ENCODE data around the gene WNT16. TPM values are rescaled to one million over a fixed set of nuclear protein-coding genes. Genes with fewer than 3 reads are reported as not detected.

Gene WNT16
- total RNA-seq, 1 experiment from 2014 or later: 0.39 TPM

- ATAC-seq: no peak
- H3K36me3 ChIP-seq (ENCODE audit: control insufficient read depth, insufficient read depth, low read length): no peaks in the 10 kb centered on the region
- POLR2A ChIA-PET: no interaction called here
- in situ Hi-C loops (cut with HindIII; ENCODE audit: low pct_unique_long_range_greater_than_20kb, low sequenced_read_pairs): no loop called here
- H3K27ac ChIP-seq (ENCODE audit: low read length): no peak overlapping the region
- peaks cover 2% of the 10 kb centered on the region; the same call in 1 of the 2 replicates for H3K27me3 ChIP-seq (ENCODE audit: control insufficient read depth, insufficient read depth, low read length)
- no peaks in the 10 kb centered on the region for H3K9me3 ChIP-seq (ENCODE audit: control insufficient read depth, insufficient read depth, low read depth, low read length)
- BruUV-seq (replicated peaks): no TSS peak
- H3K4me1 ChIP-seq (ENCODE audit: control insufficient read depth, insufficient read depth, low read length): no peaks in the 10 kb centered on the region
- intact Hi-C loops (cut with micrococcal nuclease; ENCODE audit: unreplicated experiment): no loop called here
- no peak overlapping the region for H3K4me3 ChIP-seq (ENCODE audit: low read depth in 2 of 2, low read length in 2 of 2)
- CTCF ChIA-PET: no interaction called here
- TF ChIP-seq SIN3A (IDR thresholded peaks at IDR 0.05; ENCODE audit: borderline replicate concordance, insufficient read depth, low read depth, low read length) (no peak), POLR2AphosphoS5 (IDR thresholded peaks at IDR 0.05; ENCODE audit: low read depth, low read length) (no peak), TCF7L2 (IDR thresholded peaks at IDR 0.05; ENCODE audit: low read depth, low read length) (no peak), CTCF (IDR thresholded peaks at IDR 0.05) (no peak)
- TF ChIP-seq, protein P1, sequence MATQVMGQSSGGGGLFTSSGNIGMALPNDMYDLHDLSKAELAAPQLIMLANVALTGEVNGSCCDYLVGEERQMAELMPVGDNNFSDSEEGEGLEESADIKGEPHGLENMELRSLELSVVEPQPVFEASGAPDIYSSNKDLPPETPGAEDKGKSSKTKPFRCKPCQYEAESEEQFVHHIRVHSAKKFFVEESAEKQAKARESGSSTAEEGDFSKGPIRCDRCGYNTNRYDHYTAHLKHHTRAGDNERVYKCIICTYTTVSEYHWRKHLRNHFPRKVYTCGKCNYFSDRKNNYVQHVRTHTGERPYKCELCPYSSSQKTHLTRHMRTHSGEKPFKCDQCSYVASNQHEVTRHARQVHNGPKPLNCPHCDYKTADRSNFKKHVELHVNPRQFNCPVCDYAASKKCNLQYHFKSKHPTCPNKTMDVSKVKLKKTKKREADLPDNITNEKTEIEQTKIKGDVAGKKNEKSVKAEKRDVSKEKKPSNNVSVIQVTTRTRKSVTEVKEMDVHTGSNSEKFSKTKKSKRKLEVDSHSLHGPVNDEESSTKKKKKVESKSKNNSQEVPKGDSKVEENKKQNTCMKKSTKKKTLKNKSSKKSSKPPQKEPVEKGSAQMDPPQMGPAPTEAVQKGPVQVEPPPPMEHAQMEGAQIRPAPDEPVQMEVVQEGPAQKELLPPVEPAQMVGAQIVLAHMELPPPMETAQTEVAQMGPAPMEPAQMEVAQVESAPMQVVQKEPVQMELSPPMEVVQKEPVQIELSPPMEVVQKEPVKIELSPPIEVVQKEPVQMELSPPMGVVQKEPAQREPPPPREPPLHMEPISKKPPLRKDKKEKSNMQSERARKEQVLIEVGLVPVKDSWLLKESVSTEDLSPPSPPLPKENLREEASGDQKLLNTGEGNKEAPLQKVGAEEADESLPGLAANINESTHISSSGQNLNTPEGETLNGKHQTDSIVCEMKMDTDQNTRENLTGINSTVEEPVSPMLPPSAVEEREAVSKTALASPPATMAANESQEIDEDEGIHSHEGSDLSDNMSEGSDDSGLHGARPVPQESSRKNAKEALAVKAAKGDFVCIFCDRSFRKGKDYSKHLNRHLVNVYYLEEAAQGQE (IDR thresholded peaks at IDR 0.05; ENCODE audit: insufficient read depth in 1 of 2, low read depth in 2 of 2, low read length in 1 of 2): no peak
- no peak for DNase-seq (ENCODE audit: low read depth, low spot score)
Measured at GRCh38 chr7:121282129-121282528, 46.7 kb upstream of the WNT16 start.

DNA sequence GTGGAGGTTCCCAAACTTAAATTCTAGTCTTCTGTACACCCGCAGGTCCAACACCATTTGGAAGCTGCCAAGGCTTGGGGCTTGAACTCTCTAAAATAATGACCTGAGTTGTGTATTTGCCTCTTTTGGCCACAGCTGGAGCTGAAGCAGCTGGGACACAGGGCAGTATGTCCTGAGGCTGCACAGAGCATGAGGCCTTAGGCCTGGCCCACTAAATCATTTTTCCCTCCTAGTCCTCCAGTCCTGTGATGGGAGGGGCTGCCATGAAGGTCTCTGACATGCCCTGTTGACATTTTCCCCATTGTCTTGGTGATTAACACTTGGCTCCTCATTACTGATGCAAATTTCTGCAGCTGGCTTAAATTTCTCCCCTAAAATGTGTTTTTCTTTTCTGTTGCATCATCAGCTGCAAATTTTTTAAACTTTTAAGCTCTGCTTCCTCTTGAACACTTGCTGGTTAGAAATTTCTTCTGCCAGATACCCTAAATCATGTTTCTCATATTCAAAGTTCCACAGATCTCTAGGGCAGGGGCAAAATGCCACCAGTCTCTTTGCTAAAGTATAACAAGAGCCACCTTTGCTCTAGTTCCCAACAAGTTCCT lies 43.6 kb upstream of the WNT16 start:
- H3K36me3 ChIP-seq (ENCODE audit: control insufficient read depth, insufficient read depth, low read length): no peaks in the 10 kb centered on the region
- BruUV-seq (replicated peaks): no TSS peak
- no peak overlapping the region for H3K27ac ChIP-seq (ENCODE audit: low read length)
- H3K9me3 ChIP-seq (ENCODE audit: control insufficient read depth, insufficient read depth, low read depth, low read length): no peaks in the 10 kb centered on the region
- H3K4me1 ChIP-seq (ENCODE audit: control insufficient read depth, insufficient read depth, low read length): no peaks in the 10 kb centered on the region
- no peak for DNase-seq (ENCODE audit: low read depth, low spot score)
- TF ChIP-seq, protein P1 (IDR thresholded peaks at IDR 0.05; ENCODE audit: insufficient read depth in 1 of 2, low read depth in 2 of 2, low read length in 1 of 2): no peak
- TF ChIP-seq SIN3A (IDR thresholded peaks at IDR 0.05; ENCODE audit: borderline replicate concordance, insufficient read depth, low read depth, low read length): no peak
- no peak for TF ChIP-seq TCF7L2 (IDR thresholded peaks at IDR 0.05; ENCODE audit: low read depth, low read length)
- no peak for TF ChIP-seq CTCF (IDR thresholded peaks at IDR 0.05)
- TF ChIP-seq POLR2AphosphoS5 (IDR thresholded peaks at IDR 0.05; ENCODE audit: low read depth, low read length): no peak
- H3K27me3 ChIP-seq (ENCODE audit: control insufficient read depth, insufficient read depth, low read length): no peaks in the 10 kb centered on the region
- intact Hi-C loops (cut with micrococcal nuclease; ENCODE audit: unreplicated experiment) (no loop called here), in situ Hi-C loops (cut with HindIII; ENCODE audit: low pct_unique_long_range_greater_than_20kb, low sequenced_read_pairs) (no loop called here)
- ChIA-PET POLR2A (no interaction called here), CTCF (no interaction called here)
- ATAC-seq: no peak
- H3K4me3 ChIP-seq (ENCODE audit: low read depth in 2 of 2, low read length in 2 of 2): no peak overlapping the region
